SK-N-SH (cell line): ENCODE data around the gene UNCX.

Experiments
- EP300 ChIP-seq, 2 experiments: IDR thresholded peaks; 2 replicates each; pipeline versions ENCODE4 v1.4.0 to v1.6.1; 2012; ENCODE audit warnings: borderline replicate concordance in 1 of 2, low read depth in 1 of 2, low read length in 1 of 2
- EZH2phosphoT487 ChIP-seq: fragments of 200-600 bp; sonication (generic); IDR thresholded peaks from 2 replicates; pipeline ENCODE4 v1.6.1; 2017; ENCODE audit warnings: low read depth, mixed run types, mild to moderate bottlenecking, antibody characterized with exemption, moderate library complexity, borderline replicate concordance
- FOXJ3 ChIP-seq: sonication (generic); formaldehyde crosslinking; IDR thresholded peaks from 2 replicates; pipeline ENCODE4 v1.5.1; 2020; ENCODE audit warnings: mild to moderate bottlenecking, missing genetic modification reagents
- GABPA ChIP-seq: IDR thresholded peaks from 2 replicates; pipeline ENCODE4 v1.4.0; 2012; ENCODE audit warnings: low read depth, mild to moderate bottlenecking
- MXI1 ChIP-seq: IDR thresholded peaks from 2 replicates; pipeline ENCODE4 v1.6.1; 2012; ENCODE audit warnings: mild to moderate bottlenecking, low read depth, low read length, improper control_type of control experiment
- NFIC ChIP-seq: IDR thresholded peaks from 2 replicates; pipeline ENCODE4 v1.4.0; 2012; ENCODE audit warnings: borderline replicate concordance
- NRF1 ChIP-seq: IDR thresholded peaks from 2 replicates; pipeline ENCODE4 v1.6.1; 2012; ENCODE audit warnings: low read depth, mild to moderate bottlenecking, low read length
- TF ChIP-seq, protein P1 (sequence below): fragments of 200-600 bp; sonication (generic); IDR thresholded peaks from 2 replicates; pipeline ENCODE4 v1.6.1; 2017; ENCODE audit warnings: antibody characterized with exemption, mild to moderate bottlenecking, moderate library complexity

DNA sequence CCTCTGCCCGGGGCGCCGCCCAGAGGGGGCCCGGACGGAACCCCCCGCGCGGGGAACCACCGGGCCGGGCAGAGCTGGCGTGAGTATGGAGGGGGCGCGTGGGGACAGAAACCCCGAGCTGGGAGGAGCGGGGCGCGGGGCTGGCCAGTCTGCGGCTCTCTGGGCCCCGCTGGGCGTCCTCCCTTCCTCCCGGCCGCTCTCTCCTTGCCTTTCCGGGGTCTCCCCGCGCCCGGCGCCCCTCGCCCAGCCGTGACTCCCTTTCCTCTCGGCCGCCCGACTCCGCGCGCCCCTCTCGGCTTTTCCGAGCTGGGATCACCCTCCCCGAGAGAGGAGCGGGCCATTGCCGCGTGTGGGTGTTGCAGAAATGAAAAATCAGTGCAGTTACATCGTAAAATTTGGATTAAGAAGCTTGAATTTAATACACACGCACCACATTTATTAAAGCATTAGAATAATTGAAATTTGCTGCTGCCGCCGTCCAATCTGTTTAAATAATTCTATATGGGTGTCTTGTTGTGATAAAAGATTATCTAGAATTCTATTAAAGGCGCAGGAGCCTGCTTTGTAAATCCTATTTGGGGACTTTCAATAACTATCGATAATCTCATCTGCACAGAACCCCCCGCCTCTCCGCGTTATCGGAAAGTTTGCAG lies 9.1 kb downstream of the UNCX start:
- TF ChIP-seq, protein P1, sequence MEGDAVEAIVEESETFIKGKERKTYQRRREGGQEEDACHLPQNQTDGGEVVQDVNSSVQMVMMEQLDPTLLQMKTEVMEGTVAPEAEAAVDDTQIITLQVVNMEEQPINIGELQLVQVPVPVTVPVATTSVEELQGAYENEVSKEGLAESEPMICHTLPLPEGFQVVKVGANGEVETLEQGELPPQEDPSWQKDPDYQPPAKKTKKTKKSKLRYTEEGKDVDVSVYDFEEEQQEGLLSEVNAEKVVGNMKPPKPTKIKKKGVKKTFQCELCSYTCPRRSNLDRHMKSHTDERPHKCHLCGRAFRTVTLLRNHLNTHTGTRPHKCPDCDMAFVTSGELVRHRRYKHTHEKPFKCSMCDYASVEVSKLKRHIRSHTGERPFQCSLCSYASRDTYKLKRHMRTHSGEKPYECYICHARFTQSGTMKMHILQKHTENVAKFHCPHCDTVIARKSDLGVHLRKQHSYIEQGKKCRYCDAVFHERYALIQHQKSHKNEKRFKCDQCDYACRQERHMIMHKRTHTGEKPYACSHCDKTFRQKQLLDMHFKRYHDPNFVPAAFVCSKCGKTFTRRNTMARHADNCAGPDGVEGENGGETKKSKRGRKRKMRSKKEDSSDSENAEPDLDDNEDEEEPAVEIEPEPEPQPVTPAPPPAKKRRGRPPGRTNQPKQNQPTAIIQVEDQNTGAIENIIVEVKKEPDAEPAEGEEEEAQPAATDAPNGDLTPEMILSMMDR: no peak
- TF ChIP-seq EP300 (IDR thresholded peaks at IDR 0.05; ENCODE audit: borderline replicate concordance in 1 of 2, low read depth in 1 of 2, low read length in 1 of 2): no peak
- TF ChIP-seq NRF1: no peak
- TF ChIP-seq FOXJ3 (CRISPR knock-in tag): no peak
- TF ChIP-seq MXI1: no peak
- TF ChIP-seq EZH2phosphoT487: peak; percentile 97
- no peak for TF ChIP-seq GABPA
- TF ChIP-seq NFIC: no peak
